ENCODE measurements around the gene OPTN. TPM values are rescaled to one million over a fixed set of nuclear protein-coding genes. Genes with fewer than 3 reads are reported as not detected.

OPTN gene
- total and polyA plus RNA-seq, 2 of the 8 experiments (the other 6 are each of a cell fraction or from before 2014, with no cell fraction given): 4.8 to 20.1 TPM

GRCh38 chr10:13103554-13103953 is 3.6 kb downstream of the OPTN start:
- Histone ChIP-seq H2BK15ac (ENCODE audit: low read length) (no peak overlapping the region), H3K23me2 (ENCODE audit: low read depth, low read length) (peaks cover 5% of the 10 kb centered on the region), H3K36me3 (ENCODE audit: control insufficient read depth in 2 of 4, insufficient read depth in 4 of 4, low read length in 3 of 4) (no peaks in the 10 kb centered on the region), H3K27ac (ENCODE audit: low read depth, low read length) (no peak overlapping the region), H2BK120ac (replicated peaks; ENCODE audit: low read depth, low read length) (no peak overlapping the region), H2BK5ac (ENCODE audit: low read depth, low read length) (no peak overlapping the region), H3K18ac (ENCODE audit: extremely low read depth, low read length) (no peak overlapping the region), H2AK5ac (ENCODE audit: low read depth, low read length) (no peak overlapping the region), H4K5ac (ENCODE audit: insufficient read length, low read depth, low read length) (no peak overlapping the region), H3K23ac (ENCODE audit: insufficient read length) (no peak overlapping the region), H3K4ac (replicated peaks; ENCODE audit: insufficient read length, low read depth, low read length) (no peak overlapping the region), H3K4me2 (ENCODE audit: insufficient read depth in 1 of 2, low read depth in 2 of 2, low read length in 2 of 2) (no peak overlapping the region), H3K27me3 (replicated peaks in 1 of 4; ENCODE audit: control insufficient read depth in 3 of 4, extremely low read depth in 1 of 4, insufficient read depth in 3 of 4, low read length in 3 of 4) (no peaks in the 10 kb centered on the region; a peak in 1 of 7 replicates), H2BK12ac (ENCODE audit: low read depth, low read length) (no peak overlapping the region), H3K56ac (replicated peaks; ENCODE audit: insufficient read length, low read depth, low read length) (no peak overlapping the region), H2BK20ac (ENCODE audit: low read length) (no peak overlapping the region), H3K79me1 (ENCODE audit: low read depth, low read length) (no peaks in the 10 kb centered on the region), H3K79me2 (ENCODE audit: control insufficient read depth in 1 of 2, insufficient read depth in 2 of 2, low read length in 2 of 2) (peaks cover 0 to 5% of the 10 kb centered on the region in 2 experiments; a peak in 1 of 4 replicates), H4K91ac (replicated peaks; ENCODE audit: insufficient read length, low read length) (no peak overlapping the region), H3K9me3 (ENCODE audit: insufficient read depth in 2 of 2, low read depth in 1 of 2, low read length in 1 of 2) (no peaks in the 10 kb centered on the region), H4K20me1 (replicated peaks in 1 of 2; ENCODE audit: control insufficient read depth in 1 of 2, insufficient read depth in 2 of 2, low read length in 2 of 2) (no peaks in the 10 kb centered on the region), H3K9ac (replicated peaks in 1 of 4; ENCODE audit: extremely low read depth in 1 of 4, low read depth in 3 of 4, low read length in 3 of 4) (no peak overlapping the region), H3K4me3 (ENCODE audit: extremely low read depth in 1 of 4, insufficient read depth in 2 of 4, low read depth in 3 of 4, low read length in 4 of 4) (no peak overlapping the region), H2AFZ (ENCODE audit: low read length) (no peak overlapping the region), H3K14ac (ENCODE audit: insufficient read length) (no peak overlapping the region), H4K8ac (ENCODE audit: extremely low read depth, insufficient read depth, low read length) (no peak overlapping the region), H3K4me1 (replicated peaks in 1 of 4; ENCODE audit: control insufficient read depth in 3 of 4, insufficient read depth in 4 of 4, low read length in 3 of 4) (peaks cover 0 to 3% (median 2%) of the 10 kb centered on the region in 4 experiments; a peak in 3 of 7 replicates)
- CTCF ChIA-PET (ENCODE audit: partially characterized antibody): interaction anchor here (0.6 kb wide), 1 partner anchor 106 kb away, joined by 3 read pairs; no protein-coding TSS in a partner anchor
- no peak for FAIRE-seq
- TF ChIP-seq CHD1 (IDR thresholded peaks at IDR 0.05; ENCODE audit: low read depth, low read length): no peak
- TF ChIP-seq GABPA (IDR thresholded peaks at IDR 0.05; ENCODE audit: borderline replicate concordance, insufficient read depth, low read length): no peak
- TF ChIP-seq SIRT6 (IDR thresholded peaks at IDR 0.05; ENCODE audit: low read length): no peak
- no peak for TF ChIP-seq POU5F1 (IDR thresholded peaks at IDR 0.05; ENCODE audit: low read depth, low read length)
- no peak for TF ChIP-seq GTF2F1 (IDR thresholded peaks at IDR 0.05; ENCODE audit: borderline replicate concordance, low read depth, low read length)
- no peak for TF ChIP-seq CHD2 (IDR thresholded peaks at IDR 0.05; ENCODE audit: low read length)
- TF ChIP-seq, protein P1, sequence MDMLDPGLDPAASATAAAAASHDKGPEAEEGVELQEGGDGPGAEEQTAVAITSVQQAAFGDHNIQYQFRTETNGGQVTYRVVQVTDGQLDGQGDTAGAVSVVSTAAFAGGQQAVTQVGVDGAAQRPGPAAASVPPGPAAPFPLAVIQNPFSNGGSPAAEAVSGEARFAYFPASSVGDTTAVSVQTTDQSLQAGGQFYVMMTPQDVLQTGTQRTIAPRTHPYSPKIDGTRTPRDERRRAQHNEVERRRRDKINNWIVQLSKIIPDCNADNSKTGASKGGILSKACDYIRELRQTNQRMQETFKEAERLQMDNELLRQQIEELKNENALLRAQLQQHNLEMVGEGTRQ (IDR thresholded peaks at IDR 0.05; ENCODE audit: low read length): no peak
- TF ChIP-seq CREB1 (IDR thresholded peaks at IDR 0.05): no peak
- TF ChIP-seq BRCA1 (IDR thresholded peaks at IDR 0.05; ENCODE audit: low read depth, low read length): no peak
- TF ChIP-seq RXRA (IDR thresholded peaks at IDR 0.05; ENCODE audit: insufficient read depth, low read depth, low read length): no peak
- TF ChIP-seq YY1 (IDR thresholded peaks at IDR 0.05; ENCODE audit: low read depth, low read length): no peak
- TF ChIP-seq FOSL1 (IDR thresholded peaks at IDR 0.05; ENCODE audit: insufficient read depth, low read depth, low read length): no peak
- TF ChIP-seq EP300 (IDR thresholded peaks at IDR 0.05; ENCODE audit: borderline replicate concordance in 1 of 2, low read depth in 2 of 2, low read length in 2 of 2): no peak
- TF ChIP-seq TAF1 (IDR thresholded peaks at IDR 0.05; ENCODE audit: low read depth, low read length): no peak
- 80% methylated on average over 2 of the region's 2 CpGs; no CpG with 5 or more reads in 1 of the 2 experiments for WGBS, 2 experiments (ENCODE audit: extremely low coverage in 1 of 2, insufficient coverage in 1 of 2, insufficient read length in 1 of 2, insufficient replicate concordance in 2 of 2, low coverage in 1 of 2, low lambda C conversion rate in 2 of 2, missing lambda C conversion rate in 1 of 2)
- DNase-seq (ENCODE audit: low read depth in 1 of 2, low spot score in 2 of 2): no peak
- POLR2A ChIA-PET (ENCODE audit: partially characterized antibody): no interaction called here

Data from H1 (cell line).